ENCODE results near the gene SPOCK1.

GRCh38 chr5:137158691-137159090 lies 340.4 kb downstream of the SPOCK1 start:
- TF ChIP-seq CTCF (conservative IDR thresholded peaks at IDR 0.05; ENCODE audit: low read depth, low read length) = no peak
- TF ChIP-seq EZH2 (IDR thresholded peaks at IDR 0.05; ENCODE audit: low read length, unreplicated experiment) = no peak
